ENCODE results near the gene CUL3.

GRCh38 chr2:224584785-224585210 is 365 bp downstream of the CUL3 start:
- TF ChIP-seq CTCF (IDR thresholded peaks at IDR 0.05; ENCODE audit: low read length) (no peak), EZH2 (IDR thresholded peaks at IDR 0.05; ENCODE audit: borderline replicate concordance, low read length) (no peak)
